Calu3 (cell line): ENCODE measurements around the gene RBM47. TPM values are rescaled to one million over a fixed set of nuclear protein-coding genes. Genes with fewer than 3 reads are reported as not detected.

Experiments
- BruUV-seq: library from RNA; stranded (reverse); fragments of 400-500 nt; replicated peaks from 2 replicates; lab custom pipeline; 2021; lab: Mats Ljungman, UMichigan
- CTCF ChIA-PET: fragments of 300-600 bp; sonication (Branson Sonifier 250); formaldehyde crosslinking; loops from one replicate; lab custom pipeline; 2022; ENCODE audit warnings: antibody characterized with exemption; lab: Charles Lee
- DNase-seq: peaks from one replicate; pipeline ENCODE4 v3.0.0; 2022
- H3K27ac Mint-ChIP-seq: one replicate; pipeline ENCODE4 v1.8.0; 2022; ENCODE audit warnings: mixed read lengths; ENCODE audit not compliant: unreplicated experiment
- H3K27me3 Mint-ChIP-seq: one replicate; pipeline ENCODE4 v1.8.0; 2022; ENCODE audit warnings: mixed read lengths; ENCODE audit not compliant: unreplicated experiment
- H3K36me3 Mint-ChIP-seq: one replicate; pipeline ENCODE4 v1.8.0; 2022; ENCODE audit warnings: mild to moderate bottlenecking, moderate library complexity, mixed read lengths; ENCODE audit not compliant: insufficient read depth, unreplicated experiment
- H3K4me1 Mint-ChIP-seq: one replicate; pipeline ENCODE4 v1.8.0; 2022; ENCODE audit warnings: mild to moderate bottlenecking, low read depth, mixed read lengths; ENCODE audit not compliant: unreplicated experiment
- H3K4me3 Mint-ChIP-seq: one replicate; pipeline ENCODE4 v1.8.0; 2022; ENCODE audit warnings: mild to moderate bottlenecking, low read depth, moderate library complexity, mixed read lengths; ENCODE audit not compliant: unreplicated experiment
- H3K9me3 Mint-ChIP-seq: one replicate; pipeline ENCODE4 v1.8.0; 2022; ENCODE audit warnings: low read depth, mixed read lengths; ENCODE audit not compliant: unreplicated experiment
- intact Hi-C: fragments of 100-400 bp; cut with micrococcal nuclease; formaldehyde crosslinking; loops from one replicate; pipeline ENCODE4 v1.10.0; 2022; ENCODE audit not compliant: unreplicated experiment
- total RNA-seq: library from RNA; stranded (reverse); gene quantifications from 2 replicates; pipeline ENCODE4 v1.2.3, GENCODE V29; 2022
- TF ChIP-seq, protein P1 (sequence below): fragments of 200-600 bp; IDR thresholded peaks from one replicate; pipeline ENCODE4 v1.8.0; 2022; ENCODE audit warnings: antibody characterized with exemption; ENCODE audit not compliant: unreplicated experiment

RBM47 gene
- total RNA-seq, 1 experiment from 2014 or later = 86.6 TPM

DNA sequence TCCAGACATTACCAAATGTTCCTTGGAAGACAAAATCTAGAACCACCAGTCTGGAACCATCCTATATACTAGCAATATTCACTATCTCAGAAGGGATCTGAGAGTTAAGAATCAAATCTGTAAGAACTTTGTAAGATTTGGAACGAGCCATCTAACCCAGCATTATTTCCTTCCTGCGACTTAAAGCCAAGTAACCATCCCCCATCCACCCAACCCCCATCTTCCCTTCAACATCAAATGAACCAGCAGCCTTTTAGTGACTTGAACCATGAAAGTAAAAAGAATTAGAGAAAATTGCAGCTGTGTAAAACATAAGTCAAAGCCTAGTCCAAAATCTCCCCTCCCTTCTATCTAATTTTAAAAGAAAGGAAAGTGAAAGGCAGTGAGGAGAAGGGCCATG lies 15.6 kb downstream of the RBM47 start:
- Mint-ChIP-seq H3K36me3 (peaks cover 17% of the 10 kb centered on the region), H3K4me3 (no peak overlapping the region), H3K27ac (no peak overlapping the region), H3K27me3 (no peaks in the 10 kb centered on the region), H3K4me1 (no peaks in the 10 kb centered on the region), H3K9me3 (no peaks in the 10 kb centered on the region)
- DNase-seq = no peak
- CTCF ChIA-PET = no interaction called here
- intact Hi-C loops = no loop called here
- no TSS peak for BruUV-seq
- TF ChIP-seq, protein P1, sequence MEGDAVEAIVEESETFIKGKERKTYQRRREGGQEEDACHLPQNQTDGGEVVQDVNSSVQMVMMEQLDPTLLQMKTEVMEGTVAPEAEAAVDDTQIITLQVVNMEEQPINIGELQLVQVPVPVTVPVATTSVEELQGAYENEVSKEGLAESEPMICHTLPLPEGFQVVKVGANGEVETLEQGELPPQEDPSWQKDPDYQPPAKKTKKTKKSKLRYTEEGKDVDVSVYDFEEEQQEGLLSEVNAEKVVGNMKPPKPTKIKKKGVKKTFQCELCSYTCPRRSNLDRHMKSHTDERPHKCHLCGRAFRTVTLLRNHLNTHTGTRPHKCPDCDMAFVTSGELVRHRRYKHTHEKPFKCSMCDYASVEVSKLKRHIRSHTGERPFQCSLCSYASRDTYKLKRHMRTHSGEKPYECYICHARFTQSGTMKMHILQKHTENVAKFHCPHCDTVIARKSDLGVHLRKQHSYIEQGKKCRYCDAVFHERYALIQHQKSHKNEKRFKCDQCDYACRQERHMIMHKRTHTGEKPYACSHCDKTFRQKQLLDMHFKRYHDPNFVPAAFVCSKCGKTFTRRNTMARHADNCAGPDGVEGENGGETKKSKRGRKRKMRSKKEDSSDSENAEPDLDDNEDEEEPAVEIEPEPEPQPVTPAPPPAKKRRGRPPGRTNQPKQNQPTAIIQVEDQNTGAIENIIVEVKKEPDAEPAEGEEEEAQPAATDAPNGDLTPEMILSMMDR = no peak

DNA sequence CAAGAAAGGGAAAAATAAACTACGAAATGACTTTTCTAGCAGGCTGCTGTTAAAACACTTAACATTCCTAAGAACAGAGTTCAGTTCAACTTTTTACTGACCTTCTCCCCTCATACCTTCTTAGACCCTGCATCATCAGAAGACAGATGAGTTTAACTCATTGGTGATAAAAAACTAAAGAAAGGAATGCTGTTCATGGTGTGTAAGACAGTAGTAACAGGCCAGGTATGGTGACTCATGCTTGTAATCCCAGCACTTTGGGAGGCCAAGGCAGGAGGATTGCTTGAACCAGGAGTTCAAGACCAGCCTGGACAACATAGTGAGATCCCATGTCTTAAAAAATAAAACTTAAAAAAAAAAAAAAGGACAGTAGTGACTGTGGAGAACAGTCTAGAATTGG lies 16.2 kb downstream of the RBM47 start:
- BruUV-seq = no TSS peak
- Mint-ChIP-seq H3K4me1 (no peaks in the 10 kb centered on the region), H3K27ac (no peak overlapping the region), H3K27me3 (no peaks in the 10 kb centered on the region), H3K36me3 (peaks cover 14% of the 10 kb centered on the region), H3K4me3 (no peak overlapping the region), H3K9me3 (no peaks in the 10 kb centered on the region)
- CTCF ChIA-PET = no interaction called here
- intact Hi-C loops = no loop called here
- TF ChIP-seq, protein P1 = no peak
- no peak for DNase-seq

DNA sequence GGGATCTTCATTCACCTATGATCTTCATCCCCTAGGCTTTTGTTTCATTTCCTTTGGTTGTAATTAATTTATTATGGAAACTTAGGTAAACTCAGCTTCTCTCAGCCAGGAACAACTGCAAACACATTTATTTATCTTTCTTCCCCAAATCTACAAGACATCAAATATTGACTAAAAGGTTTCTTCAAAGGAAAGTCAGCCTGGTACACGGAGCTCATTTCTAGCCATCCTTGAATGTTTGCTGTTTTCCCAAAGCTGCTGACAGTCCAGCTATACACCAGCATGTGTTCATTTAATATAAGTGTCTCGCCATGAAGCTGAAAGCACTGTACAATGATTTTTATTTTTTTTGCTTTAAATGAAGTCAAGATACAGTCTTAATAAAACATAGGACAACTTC lies 16.8 kb downstream of the RBM47 start:
- TF ChIP-seq, protein P1 = no peak
- Mint-ChIP-seq H3K4me3 (no peak overlapping the region), H3K27ac (no peak overlapping the region), H3K36me3 (peaks cover 14% of the 10 kb centered on the region), H3K4me1 (no peaks in the 10 kb centered on the region), H3K27me3 (no peaks in the 10 kb centered on the region), H3K9me3 (no peaks in the 10 kb centered on the region)
- intact Hi-C loops = no loop called here
- CTCF ChIA-PET = interaction anchor here (0.6 kb wide), 1 partner anchor 103 kb away, joined by 3 read pairs; no protein-coding TSS in a partner anchor
- no TSS peak for BruUV-seq
- no peak for DNase-seq

DNA sequence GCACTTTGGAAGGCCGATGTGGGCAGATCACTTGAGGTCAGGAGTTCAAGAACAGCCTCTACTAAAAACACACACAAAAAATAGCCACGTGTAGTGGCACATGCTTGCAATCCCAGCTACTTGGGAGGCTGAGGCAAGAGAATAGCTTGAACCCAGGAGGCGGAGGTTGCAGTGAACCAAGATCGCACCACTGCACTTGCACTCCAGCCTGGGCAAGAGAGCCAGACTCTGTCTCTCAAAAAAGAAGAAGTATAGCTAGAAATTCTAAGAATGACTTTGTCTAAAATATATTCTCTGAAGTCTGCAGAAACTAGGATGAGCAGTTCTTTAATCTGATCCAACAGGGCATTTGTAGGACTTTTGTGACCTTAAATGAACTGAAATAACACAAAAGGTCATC lies 17.4 kb downstream of the RBM47 start:
- TF ChIP-seq, protein P1 = no peak
- H3K27ac Mint-ChIP-seq = no peak overlapping the region
- no peak overlapping the region for H3K4me3 Mint-ChIP-seq
- H3K27me3 Mint-ChIP-seq = no peaks in the 10 kb centered on the region
- no peak for DNase-seq
- H3K4me1 Mint-ChIP-seq = no peaks in the 10 kb centered on the region
- no TSS peak for BruUV-seq
- no peaks in the 10 kb centered on the region for H3K9me3 Mint-ChIP-seq
- CTCF ChIA-PET = interaction anchor here (0.6 kb wide), 1 partner anchor 104 kb away, joined by 3 read pairs; no protein-coding TSS in a partner anchor
- H3K36me3 Mint-ChIP-seq = peaks cover 14% of the 10 kb centered on the region
- intact Hi-C loops = no loop called here
